ENCODE data around the gene FPR1. TPM values are rescaled to one million over a fixed set of nuclear protein-coding genes. Genes with fewer than 3 reads are reported as not detected.

The FPR1 gene
- total and polyA plus RNA-seq, 2 of the 8 experiments (the other 6 are each of a cell fraction or from before 2014, with no cell fraction given), result 0.11 TPM; not detected in 1

GRCh38 chr19:51726049-51726448, 25.6 kb downstream of the FPR1 start:
- ChIA-PET POLR2A (ENCODE audit: partially characterized antibody) (interaction anchor here (1.1 kb wide), 1 partner anchor 18 kb away, joined by 4 read pairs; no protein-coding TSS in a partner anchor), CTCF (ENCODE audit: partially characterized antibody) (interaction anchor here (1.0 to 1.7 kb wide), 5 partner anchors 8 to 52 kb away, joined by 3 to 5 read pairs (median 3); no protein-coding TSS in a partner anchor)
- DNase-seq (ENCODE audit: low read depth in 1 of 2, low spot score in 2 of 2) (no peak), FAIRE-seq (no peak)
- no peaks in the 10 kb centered on the region for H3K79me1 ChIP-seq (ENCODE audit: low read depth, low read length)
- H3K56ac ChIP-seq (replicated peaks; ENCODE audit: insufficient read length, low read depth, low read length), result no peak overlapping the region
- no peak overlapping the region for H2BK15ac ChIP-seq (ENCODE audit: low read length)
- no peaks in the 10 kb centered on the region; the same call in 1 of the 2 replicates for H3K23me2 ChIP-seq (ENCODE audit: low read depth, low read length)
- H4K8ac ChIP-seq (ENCODE audit: extremely low read depth, insufficient read depth, low read length), result 0 out of 2 replicates have a peak overlapping the region, but pooled peaks have one; percentile 9
- no peak overlapping the region for H2AK5ac ChIP-seq (ENCODE audit: low read depth, low read length)
- H2BK5ac ChIP-seq (ENCODE audit: low read depth, low read length), result no peak overlapping the region
- no peak overlapping the region for H2BK20ac ChIP-seq (ENCODE audit: low read length)
- no peak overlapping the region for H2BK120ac ChIP-seq (replicated peaks; ENCODE audit: low read depth, low read length)
- H3K4me3 ChIP-seq (ENCODE audit: extremely low read depth in 1 of 4, insufficient read depth in 2 of 4, low read depth in 3 of 4, low read length in 4 of 4), result no peak overlapping the region
- H3K4ac ChIP-seq (replicated peaks; ENCODE audit: insufficient read length, low read depth, low read length), result no peak overlapping the region
- no peak overlapping the region; the same call in 1 of the 2 replicates for H2AFZ ChIP-seq (ENCODE audit: low read length)
- H2BK12ac ChIP-seq (ENCODE audit: low read depth, low read length), result no peak overlapping the region
- peaks cover 0 to 2% (median 0%) of the 10 kb centered on the region in 4 experiments; a peak in 2 of 7 replicates for H3K27me3 ChIP-seq (replicated peaks in 1 of 4; ENCODE audit: control insufficient read depth in 3 of 4, extremely low read depth in 1 of 4, insufficient read depth in 3 of 4, low read length in 3 of 4)
- H3K23ac ChIP-seq (ENCODE audit: insufficient read length), result no peak overlapping the region
- peaks cover 0 to 7% of the 10 kb centered on the region in 2 experiments; a peak in 1 of 4 replicates for H3K9me3 ChIP-seq (ENCODE audit: insufficient read depth in 2 of 2, low read depth in 1 of 2, low read length in 1 of 2)
- no peak overlapping the region for H4K91ac ChIP-seq (replicated peaks; ENCODE audit: insufficient read length, low read length)
- no peak overlapping the region; a peak in 1 of 4 replicates for H3K4me2 ChIP-seq (ENCODE audit: insufficient read depth in 1 of 2, low read depth in 2 of 2, low read length in 2 of 2)
- H3K27ac ChIP-seq (ENCODE audit: low read depth, low read length), result no peak overlapping the region
- H3K9ac ChIP-seq (replicated peaks in 1 of 4; ENCODE audit: extremely low read depth in 1 of 4, low read depth in 3 of 4, low read length in 3 of 4), result no peak overlapping the region
- 76% methylated on average over 3 of the region's 14 CpGs; no CpG with 5 or more reads in 1 of the 2 experiments for WGBS, 2 experiments (ENCODE audit: extremely low coverage in 1 of 2, insufficient coverage in 1 of 2, insufficient read length in 1 of 2, insufficient replicate concordance in 2 of 2, low coverage in 1 of 2, low lambda C conversion rate in 2 of 2, missing lambda C conversion rate in 1 of 2)
- no peak overlapping the region for H3K14ac ChIP-seq (ENCODE audit: insufficient read length)
- H4K5ac ChIP-seq (ENCODE audit: insufficient read length, low read depth, low read length), result no peak overlapping the region
- no peaks in the 10 kb centered on the region for H4K20me1 ChIP-seq (replicated peaks in 1 of 2; ENCODE audit: control insufficient read depth in 1 of 2, insufficient read depth in 2 of 2, low read length in 2 of 2)
- TF ChIP-seq ASH2L (IDR thresholded peaks at IDR 0.05; ENCODE audit: low read length), result no peak
- no peak for TF ChIP-seq HDAC6 (IDR thresholded peaks at IDR 0.05; ENCODE audit: low read depth, low read length)
- no peak for TF ChIP-seq RXRA (IDR thresholded peaks at IDR 0.05; ENCODE audit: insufficient read depth, low read depth, low read length)
- TF ChIP-seq EGR1 (IDR thresholded peaks at IDR 0.05; ENCODE audit: borderline replicate concordance, low read depth, low read length), result no peak
- H3K18ac ChIP-seq (ENCODE audit: extremely low read depth, low read length), result no peak overlapping the region
- H3K79me2 ChIP-seq (ENCODE audit: control insufficient read depth in 1 of 2, insufficient read depth in 2 of 2, low read length in 2 of 2), result no peaks in the 10 kb centered on the region
- H3K36me3 ChIP-seq (ENCODE audit: control insufficient read depth in 2 of 4, insufficient read depth in 4 of 4, low read length in 3 of 4), result no peaks in the 10 kb centered on the region
- H3K4me1 ChIP-seq (replicated peaks in 1 of 4; ENCODE audit: control insufficient read depth in 3 of 4, insufficient read depth in 4 of 4, low read length in 3 of 4), result peaks cover 0 to 7% (median 2%) of the 10 kb centered on the region in 4 experiments; a peak in 3 of 7 replicates
